Measurements from ENCODE around the gene DBR1. TPM values are rescaled to one million over a fixed set of nuclear protein-coding genes. Genes with fewer than 3 reads are reported as not detected.
A peak's percentile ranks its signal among the peaks of the same experiment; 100 is the strongest.

DBR1 gene
- total and polyA plus RNA-seq, 4 donors: 3.2 to 11.0 (median 5.6) TPM

- Histone ChIP-seq H3K4me3 (ENCODE audit: low read depth in 1 of 3, low read length in 3 of 3) (no peak within 1 kb of the TSS), H3K9me3 (ENCODE audit: control insufficient read depth in 4 of 4, low read length in 3 of 4) (no peaks in the 10 kb centered on the region), H3K9ac (ENCODE audit: low read depth in 1 of 2, low read length in 2 of 2) (no peak within 1 kb of the TSS), H3K27me3 (ENCODE audit: control insufficient read depth in 4 of 4, insufficient read depth in 4 of 4, low read length in 3 of 4) (no peaks in the 10 kb centered on the region), H3K36me3 (ENCODE audit: control insufficient read depth in 4 of 4, insufficient read depth in 3 of 4, low read depth in 1 of 4, low read length in 3 of 4) (no peaks in the 10 kb centered on the region), H3K27ac (ENCODE audit: low read depth in 1 of 2, low read length in 2 of 2) (no peak within 1 kb of the TSS), H3K4me1 (ENCODE audit: control insufficient read depth in 4 of 4, insufficient read depth in 4 of 4, low read length in 3 of 4) (no peaks in the 10 kb centered on the region)
- no peak for TF ChIP-seq FOXA1 (IDR thresholded peaks at IDR 0.05)
- no peak for TF ChIP-seq RAD21 (IDR thresholded peaks at IDR 0.05)
- no peak for TF ChIP-seq ZBTB33 (IDR thresholded peaks at IDR 0.05)
- no peak for TF ChIP-seq TAF1 (conservative IDR thresholded peaks at IDR 0.05)
- no peak for TF ChIP-seq HNF4G (IDR thresholded peaks at IDR 0.05)
- TF ChIP-seq YY1 (IDR thresholded peaks at IDR 0.05): no peak
- no peak for TF ChIP-seq FOXA2 (IDR thresholded peaks at IDR 0.05)
- no peak for DNase-seq (ENCODE audit: low spot score)
- 68% methylated on average over 1 of the region's 1 CpG for WGBS
Observed at GRCh38 chr3:138132239-138132638, 42.5 kb downstream of the DBR1 start, which contains the start of gene A4GNT. Gene A4GNT (minus strand): TSS chr3:138132390. CDS start chr3:138131256, 1,134 bp downstream.

DNA sequence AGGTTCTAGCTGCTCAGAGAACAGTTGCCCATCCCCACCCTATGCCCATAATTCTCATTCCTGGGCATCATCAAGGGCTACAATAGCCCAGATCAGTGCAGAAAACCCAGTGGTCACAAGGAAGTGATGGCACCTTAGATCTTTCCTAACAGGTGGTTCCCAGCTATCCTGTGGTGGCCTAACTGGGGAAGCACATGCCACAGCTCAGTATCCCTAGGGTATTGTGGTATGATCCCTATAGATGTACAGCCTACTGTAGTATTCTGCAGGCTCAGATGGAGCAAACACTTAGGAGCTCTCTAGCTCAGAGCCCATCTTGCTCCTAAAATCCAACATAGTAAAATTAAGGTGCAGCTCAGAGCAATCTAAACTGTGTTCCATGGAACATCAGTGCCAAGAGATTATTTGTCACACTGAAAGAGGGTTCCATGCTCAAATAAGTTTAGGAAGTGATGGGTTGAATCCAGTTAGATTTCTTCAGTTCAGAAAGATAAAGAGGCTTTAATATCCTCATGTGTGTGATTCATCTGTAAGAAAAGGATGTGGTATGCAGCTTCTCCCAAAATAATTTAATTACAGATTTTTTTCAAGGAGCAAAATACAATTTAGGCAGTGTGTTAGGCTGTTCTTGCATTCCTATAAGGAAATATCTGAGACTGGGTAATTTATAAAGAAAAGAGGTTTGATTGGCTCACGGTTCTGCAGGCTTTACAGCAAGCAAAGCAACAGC, 46.9 kb downstream of the DBR1 start:
- no peak overlapping the region for H3K4me3 ChIP-seq (ENCODE audit: low read depth in 1 of 3, low read length in 3 of 3)
- no peaks in the 10 kb centered on the region for H3K4me1 ChIP-seq (ENCODE audit: control insufficient read depth in 4 of 4, insufficient read depth in 4 of 4, low read length in 3 of 4)
- no peak overlapping the region for H3K9ac ChIP-seq (ENCODE audit: low read depth in 1 of 2, low read length in 2 of 2)
- no peaks in the 10 kb centered on the region for H3K36me3 ChIP-seq (ENCODE audit: control insufficient read depth in 4 of 4, insufficient read depth in 3 of 4, low read depth in 1 of 4, low read length in 3 of 4)
- WGBS: 93% methylated on average over 1 of the region's 1 CpG
- TF ChIP-seq RXRA (IDR thresholded peaks at IDR 0.05): no peak
- TF ChIP-seq FOXA1 (IDR thresholded peaks at IDR 0.05): no peak
- no peak for TF ChIP-seq SP1 (IDR thresholded peaks at IDR 0.05)
- TF ChIP-seq MAX (IDR thresholded peaks at IDR 0.05): no peak
- no peaks in the 10 kb centered on the region for H3K9me3 ChIP-seq (ENCODE audit: control insufficient read depth in 4 of 4, low read length in 3 of 4)
- no peak for DNase-seq (ENCODE audit: low spot score)
- no peaks in the 10 kb centered on the region for H3K27me3 ChIP-seq (ENCODE audit: control insufficient read depth in 4 of 4, insufficient read depth in 4 of 4, low read length in 3 of 4)
- no peak overlapping the region for H3K27ac ChIP-seq (ENCODE audit: low read depth in 1 of 2, low read length in 2 of 2)

DNA sequence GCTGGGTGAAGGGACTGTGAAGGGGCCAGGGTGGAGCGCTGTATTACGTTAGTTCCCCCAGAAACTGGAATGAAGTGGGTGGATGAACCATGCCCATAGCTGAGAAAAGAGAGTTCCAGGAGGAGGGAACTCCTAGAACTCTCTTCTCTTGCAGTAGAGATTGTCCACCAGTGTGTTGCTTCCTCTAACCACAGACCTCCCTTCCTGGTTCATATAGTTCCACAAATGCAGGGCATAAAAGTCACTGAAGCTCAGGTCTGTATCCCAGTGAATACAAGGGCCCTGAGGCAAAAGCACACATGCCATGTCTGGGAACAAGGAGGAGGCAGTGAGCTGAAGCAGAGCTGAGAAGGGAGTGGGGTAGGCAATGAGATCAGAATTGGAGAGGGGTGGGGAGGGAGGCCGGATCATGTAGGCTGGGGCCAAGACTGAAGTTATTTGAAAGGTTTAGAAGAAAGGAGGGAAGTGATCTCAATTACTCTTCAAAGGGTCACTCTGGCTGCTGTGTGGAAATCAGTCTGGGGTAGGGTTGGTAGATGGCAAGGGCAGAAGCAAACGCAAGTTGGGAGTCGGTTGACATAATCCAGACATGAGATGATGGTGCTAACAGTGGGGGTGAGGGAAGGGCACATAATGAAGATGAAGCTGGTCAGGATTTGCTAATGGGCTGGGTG, 49.0 kb downstream of the DBR1 start:
- Histone ChIP-seq H3K27ac (ENCODE audit: low read depth in 1 of 2, low read length in 2 of 2) (peak overlapping the region in 1 of 2 donors; percentile 25), H3K4me1 (ENCODE audit: control insufficient read depth in 4 of 4, insufficient read depth in 4 of 4, low read length in 3 of 4) (no peaks in the 10 kb centered on the region), H3K9me3 (ENCODE audit: control insufficient read depth in 4 of 4, low read length in 3 of 4) (no peaks in the 10 kb centered on the region), H3K36me3 (ENCODE audit: control insufficient read depth in 4 of 4, insufficient read depth in 3 of 4, low read depth in 1 of 4, low read length in 3 of 4) (no peaks in the 10 kb centered on the region), H3K4me3 (ENCODE audit: low read depth in 1 of 3, low read length in 3 of 3) (no peak overlapping the region), H3K27me3 (ENCODE audit: control insufficient read depth in 4 of 4, insufficient read depth in 4 of 4, low read length in 3 of 4) (no peaks in the 10 kb centered on the region), H3K9ac (ENCODE audit: low read depth in 1 of 2, low read length in 2 of 2) (no peak overlapping the region)
- TF ChIP-seq SP1 (IDR thresholded peaks at IDR 0.05) (no peak), MAX (IDR thresholded peaks at IDR 0.05) (no peak), ZBTB33 (IDR thresholded peaks at IDR 0.05) (no peak), NR2F2 (IDR thresholded peaks at IDR 0.05) (no peak), EGR1 (IDR thresholded peaks at IDR 0.05; ENCODE audit: low read depth in 2 of 2) (no peak), TAF1 (conservative IDR thresholded peaks at IDR 0.05) (no peak)
- DNase-seq (ENCODE audit: low spot score): no peak
- WGBS: 69% methylated on average over 5 of the region's 5 CpGs

Measured in liver (tissue), 9 donors.